ENCODE measurements around the gene MAGOH. TPM values are rescaled to one million over a fixed set of nuclear protein-coding genes. Genes with fewer than 3 reads are reported as not detected.
A peak's percentile ranks its signal among the peaks of the same experiment; 100 is the strongest.

The MAGOH gene
- total and polyA plus RNA-seq, 2 of the 13 experiments (the other 11 are each of a cell fraction or from before 2014, with no cell fraction given), result 24.1 to 87.0 TPM

DNA sequence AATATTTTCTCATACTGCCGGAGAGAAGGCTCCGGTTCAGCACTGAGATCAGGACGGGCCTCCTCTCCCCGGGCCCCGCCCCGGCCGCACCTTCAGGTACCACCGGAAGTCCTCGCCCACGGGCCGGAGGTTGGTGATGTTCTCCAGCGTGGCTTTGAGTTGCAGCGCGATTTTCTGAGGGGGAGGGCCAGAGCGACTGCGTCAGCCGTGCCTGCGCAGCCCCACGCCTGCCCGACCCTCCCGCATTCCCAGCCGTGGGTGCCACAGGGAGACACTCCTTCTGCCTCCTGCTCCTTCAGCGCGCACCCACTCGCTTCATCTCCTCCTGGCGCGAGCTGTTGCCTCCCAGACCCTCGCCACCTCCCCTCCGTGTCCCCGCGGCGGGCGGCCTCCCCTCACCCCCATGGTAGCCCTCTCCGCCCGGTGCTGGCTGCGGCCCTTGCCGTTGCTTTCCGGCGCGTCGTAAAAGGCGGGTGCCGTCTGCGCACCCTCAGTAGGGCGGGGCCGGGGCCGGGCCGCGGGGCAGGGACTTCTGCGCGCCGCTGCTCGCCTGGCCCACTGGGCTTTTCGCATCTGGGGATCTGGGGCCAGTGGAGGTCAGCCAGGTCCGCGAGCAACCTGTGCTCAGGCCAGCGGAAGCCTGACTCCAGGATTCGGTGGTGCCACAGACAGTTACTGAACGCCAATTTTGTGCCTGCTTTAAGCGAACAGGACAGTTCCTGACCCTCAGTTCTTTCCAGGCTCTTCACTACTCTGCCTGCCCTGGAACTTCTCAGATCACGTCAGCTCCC lies 18.0 kb downstream of the MAGOH start, which contains the start of gene CZIB (continued):
- TF ChIP-seq TCF7L2 (IDR thresholded peaks at IDR 0.05; ENCODE audit: low read depth, low read length) (no peak), MAF1 (CRISPR knock-in tag; IDR thresholded peaks at IDR 0.05; ENCODE audit: borderline replicate concordance) (peak; percentile 61; the same call in 1 of the 2 replicates), U2AF1 (optimal IDR thresholded peaks at IDR 0.05; ENCODE audit: low read depth, low read length) (peak; percentile 40), ZNF496 (CRISPR knock-in tag; IDR thresholded peaks at IDR 0.05; ENCODE audit: insufficient replicate concordance) (no peak), PHF5A (CRISPR knock-in tag; IDR thresholded peaks at IDR 0.05; ENCODE audit: low read depth, unreplicated experiment) (peak; percentile 19), ELF1 (CRISPR knock-in tag; IDR thresholded peaks at IDR 0.05) (peak; percentile 80), ZNF451 (CRISPR knock-in tag; IDR thresholded peaks at IDR 0.05) (peak; percentile 31), ZFX (CRISPR knock-in tag; IDR thresholded peaks at IDR 0.05; ENCODE audit: low read depth) (peak; percentile 99), ZBTB20 (CRISPR knock-in tag; IDR thresholded peaks at IDR 0.05; ENCODE audit: borderline replicate concordance, low read depth) (peak; percentile 58; the same call in 1 of the 2 replicates), ZNF670 (CRISPR knock-in tag; IDR thresholded peaks at IDR 0.05; ENCODE audit: borderline replicate concordance) (peak; percentile 94), JUN (CRISPR knock-in tag; IDR thresholded peaks at IDR 0.05) (peak; percentile 53; the same call in 1 of the 2 replicates), SMAD3 (CRISPR knock-in tag; IDR thresholded peaks at IDR 0.05) (no peak), ADNP (CRISPR knock-in tag; IDR thresholded peaks at IDR 0.05) (no peak), TBL1XR1 (IDR thresholded peaks at IDR 0.05; ENCODE audit: borderline replicate concordance, low read length, partially characterized antibody) (no peak), PPARG (CRISPR knock-in tag; conservative IDR thresholded peaks at IDR 0.05) (0 out of 2 replicates have a peak, but pooled peaks have one; percentile 13), SP4 (CRISPR knock-in tag; IDR thresholded peaks at IDR 0.05) (peak; percentile 81), AGO1 (IDR thresholded peaks at IDR 0.05; ENCODE audit: low read depth, low read length, poor library complexity, severe bottlenecking) (peak; percentile 71), TSC22D2 (CRISPR knock-in tag; IDR thresholded peaks at IDR 0.05; ENCODE audit: borderline replicate concordance) (peak; percentile 71; the same call in 1 of the 2 replicates)
- TF ChIP-seq, protein P1, sequence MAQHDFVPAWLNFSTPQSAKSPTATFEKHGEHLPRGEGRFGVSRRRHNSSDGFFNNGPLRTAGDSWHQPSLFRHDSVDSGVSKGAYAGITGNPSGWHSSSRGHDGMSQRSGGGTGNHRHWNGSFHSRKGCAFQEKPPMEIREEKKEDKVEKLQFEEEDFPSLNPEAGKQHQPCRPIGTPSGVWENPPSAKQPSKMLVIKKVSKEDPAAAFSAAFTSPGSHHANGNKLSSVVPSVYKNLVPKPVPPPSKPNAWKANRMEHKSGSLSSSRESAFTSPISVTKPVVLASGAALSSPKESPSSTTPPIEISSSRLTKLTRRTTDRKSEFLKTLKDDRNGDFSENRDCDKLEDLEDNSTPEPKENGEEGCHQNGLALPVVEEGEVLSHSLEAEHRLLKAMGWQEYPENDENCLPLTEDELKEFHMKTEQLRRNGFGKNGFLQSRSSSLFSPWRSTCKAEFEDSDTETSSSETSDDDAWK (CRISPR knock-in tag; IDR thresholded peaks at IDR 0.05), result no peak
- TF ChIP-seq, protein P2, sequence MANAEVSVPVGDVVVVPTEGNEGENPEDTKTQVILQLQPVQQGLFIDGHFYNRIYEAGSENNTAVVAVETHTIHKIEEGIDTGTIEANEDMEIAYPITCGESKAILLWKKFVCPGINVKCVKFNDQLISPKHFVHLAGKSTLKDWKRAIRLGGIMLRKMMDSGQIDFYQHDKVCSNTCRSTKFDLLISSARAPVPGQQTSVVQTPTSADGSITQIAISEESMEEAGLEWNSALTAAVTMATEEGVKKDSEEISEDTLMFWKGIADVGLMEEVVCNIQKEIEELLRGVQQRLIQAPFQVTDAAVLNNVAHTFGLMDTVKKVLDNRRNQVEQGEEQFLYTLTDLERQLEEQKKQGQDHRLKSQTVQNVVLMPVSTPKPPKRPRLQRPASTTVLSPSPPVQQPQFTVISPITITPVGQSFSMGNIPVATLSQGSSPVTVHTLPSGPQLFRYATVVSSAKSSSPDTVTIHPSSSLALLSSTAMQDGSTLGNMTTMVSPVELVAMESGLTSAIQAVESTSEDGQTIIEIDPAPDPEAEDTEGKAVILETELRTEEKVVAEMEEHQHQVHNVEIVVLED (CRISPR knock-in tag; IDR thresholded peaks at IDR 0.05; ENCODE audit: borderline replicate concordance), result peak; percentile 92
- TF ChIP-seq, protein P3, sequence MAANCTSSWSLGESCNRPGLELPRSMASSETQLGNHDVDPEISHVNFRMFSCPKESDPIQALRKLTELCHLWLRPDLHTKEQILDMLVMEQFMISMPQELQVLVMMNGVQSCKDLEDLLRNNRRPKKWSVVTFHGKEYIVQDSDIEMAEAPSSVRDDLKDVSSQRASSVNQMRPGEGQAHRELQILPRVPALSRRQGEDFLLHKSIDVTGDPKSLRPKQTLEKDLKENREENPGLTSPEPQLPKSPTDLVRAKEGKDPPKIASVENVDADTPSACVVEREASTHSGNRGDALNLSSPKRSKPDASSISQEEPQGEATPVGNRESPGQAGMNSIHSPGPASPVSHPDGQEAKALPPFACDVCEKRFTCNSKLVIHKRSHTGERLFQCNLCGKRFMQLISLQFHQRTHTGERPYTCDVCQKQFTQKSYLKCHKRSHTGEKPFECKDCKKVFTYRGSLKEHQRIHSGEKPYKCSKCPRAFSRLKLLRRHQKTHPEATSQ (CRISPR knock-in tag; IDR thresholded peaks at IDR 0.05; ENCODE audit: borderline replicate concordance), result peak; percentile 78; the same call in 1 of the 2 replicates
- TF ChIP-seq, protein P4, sequence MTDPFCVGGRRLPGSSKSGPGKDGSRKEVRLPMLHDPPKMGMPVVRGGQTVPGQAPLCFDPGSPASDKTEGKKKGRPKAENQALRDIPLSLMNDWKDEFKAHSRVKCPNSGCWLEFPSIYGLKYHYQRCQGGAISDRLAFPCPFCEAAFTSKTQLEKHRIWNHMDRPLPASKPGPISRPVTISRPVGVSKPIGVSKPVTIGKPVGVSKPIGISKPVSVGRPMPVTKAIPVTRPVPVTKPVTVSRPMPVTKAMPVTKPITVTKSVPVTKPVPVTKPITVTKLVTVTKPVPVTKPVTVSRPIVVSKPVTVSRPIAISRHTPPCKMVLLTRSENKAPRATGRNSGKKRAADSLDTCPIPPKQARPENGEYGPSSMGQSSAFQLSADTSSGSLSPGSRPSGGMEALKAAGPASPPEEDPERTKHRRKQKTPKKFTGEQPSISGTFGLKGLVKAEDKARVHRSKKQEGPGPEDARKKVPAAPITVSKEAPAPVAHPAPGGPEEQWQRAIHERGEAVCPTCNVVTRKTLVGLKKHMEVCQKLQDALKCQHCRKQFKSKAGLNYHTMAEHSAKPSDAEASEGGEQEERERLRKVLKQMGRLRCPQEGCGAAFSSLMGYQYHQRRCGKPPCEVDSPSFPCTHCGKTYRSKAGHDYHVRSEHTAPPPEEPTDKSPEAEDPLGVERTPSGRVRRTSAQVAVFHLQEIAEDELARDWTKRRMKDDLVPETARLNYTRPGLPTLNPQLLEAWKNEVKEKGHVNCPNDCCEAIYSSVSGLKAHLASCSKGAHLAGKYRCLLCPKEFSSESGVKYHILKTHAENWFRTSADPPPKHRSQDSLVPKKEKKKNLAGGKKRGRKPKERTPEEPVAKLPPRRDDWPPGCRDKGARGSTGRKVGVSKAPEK (CRISPR knock-in tag; IDR thresholded peaks at IDR 0.05; ENCODE audit: borderline replicate concordance), result 0 out of 2 replicates have a peak, but pooled peaks have one; percentile 65

Data from HepG2 (cell line).